Immature natural killer cell (primary cell): Measurements from ENCODE around the gene GRM4. TPM values are rescaled to one million over a fixed set of nuclear protein-coding genes. Genes with fewer than 3 reads are reported as not detected.

Experiments
- DNase-seq, 3 donors: peaks; one replicate each; pipeline ENCODE4 v3.0.0; 2022; ENCODE audit warnings: mixed read lengths in 1 of 3
- H3K27ac Mint-ChIP-seq, 6 donors: one replicate each; pipeline ENCODE4 v1.8.0; 2020; ENCODE audit warnings: mixed read lengths in 6 of 6, mild to moderate bottlenecking in 5 of 6, inconsistent platforms in 4 of 6, moderate library complexity in 3 of 6
- H3K27me3 Mint-ChIP-seq, 3 donors: one replicate each; pipeline ENCODE4 v1.8.0; 2020 to 2021; ENCODE audit warnings: low read depth in 3 of 3, mild to moderate bottlenecking in 3 of 3, mixed read lengths in 3 of 3, moderate library complexity in 3 of 3, inconsistent platforms in 1 of 3
- H3K36me3 Mint-ChIP-seq, 3 donors: one replicate each; pipeline ENCODE4 v1.8.0; 2020; ENCODE audit warnings: mixed read lengths in 3 of 3, inconsistent platforms in 2 of 3, mild to moderate bottlenecking in 2 of 3
- H3K4me1 Mint-ChIP-seq, 2 donors: one replicate each; pipeline ENCODE4 v1.8.0; 2020; ENCODE audit warnings: inconsistent platforms in 2 of 2, mild to moderate bottlenecking in 2 of 2, mixed read lengths in 2 of 2, moderate library complexity in 1 of 2
- H3K4me3 Mint-ChIP-seq, 5 donors: one replicate each; pipeline ENCODE4 v1.8.0; 2020; ENCODE audit warnings: mild to moderate bottlenecking in 5 of 5, mixed read lengths in 5 of 5, inconsistent platforms in 3 of 5, moderate library complexity in 3 of 5
- H3K9me3 Mint-ChIP-seq, 6 donors: one replicate each; pipeline ENCODE4 v1.8.0; 2020; ENCODE audit warnings: mild to moderate bottlenecking in 6 of 6, mixed read lengths in 6 of 6, inconsistent platforms in 4 of 6, moderate library complexity in 3 of 6
- polyA plus RNA-seq, 3 donors: library from polyadenylated mRNA; unstranded; fragments of 300-500 nt; fragmentation: Illumina TruSeq; gene quantifications; one replicate each; pipeline ENCODE4 v1.2.3, GENCODE V29; 2021

GRM4 gene
- polyA plus RNA-seq, 3 donors from 2014 or later, result not detected

- Mint-ChIP-seq H3K36me3 (no peaks in the 10 kb centered on the region), H3K4me3 (no peak overlapping the region), H3K27me3 (peaks cover 0 to 6% (median 6%) of the 10 kb centered on the region in 3 donors), H3K4me1 (no peaks in the 10 kb centered on the region), H3K9me3 (no peaks in the 10 kb centered on the region), H3K27ac (no peak overlapping the region)
- DNase-seq, result no peak
Observed at GRCh38 chr6:34031625-34032383, 114.1 kb downstream of the GRM4 start.

GRCh38 chr6:34030831-34031624 is 114.9 kb downstream of the GRM4 start:
- Mint-ChIP-seq H3K4me1 (no peaks in the 10 kb centered on the region), H3K9me3 (no peaks in the 10 kb centered on the region), H3K36me3 (no peaks in the 10 kb centered on the region), H3K4me3 (no peak overlapping the region), H3K27ac (no peak overlapping the region), H3K27me3 (peaks cover 1 to 6% (median 5%) of the 10 kb centered on the region in 3 donors)
- DNase-seq, result no peak

- H3K27me3 Mint-ChIP-seq, result peaks cover 2 to 4% (median 2%) of the 10 kb centered on the region in 3 donors
- H3K27ac Mint-ChIP-seq, result no peak overlapping the region
- H3K4me3 Mint-ChIP-seq, result no peak overlapping the region
- DNase-seq, result no peak
- no peaks in the 10 kb centered on the region for H3K9me3 Mint-ChIP-seq
- H3K36me3 Mint-ChIP-seq, result no peaks in the 10 kb centered on the region
- H3K4me1 Mint-ChIP-seq, result no peaks in the 10 kb centered on the region
Observed at GRCh38 chr6:34029489-34030280, 116.2 kb downstream of the GRM4 start.

GRCh38 chr6:34028691-34029360 is 117.1 kb downstream of the GRM4 start:
- Mint-ChIP-seq H3K4me1 (no peaks in the 10 kb centered on the region), H3K27ac (no peak overlapping the region)

GRCh38 chr6:34027939-34028441 is 117.9 kb downstream of the GRM4 start:
- peaks cover 5 to 8% (median 7%) of the 10 kb centered on the region in 3 donors for H3K27me3 Mint-ChIP-seq
- no peak overlapping the region for H3K27ac Mint-ChIP-seq
- no peak for DNase-seq

More at GRCh38 chr6:34028691-34029360, 117.1 kb downstream of the GRM4 start:
- Mint-ChIP-seq H3K4me3 (no peak overlapping the region), H3K36me3 (no peaks in the 10 kb centered on the region), H3K9me3 (peaks cover 0 to 2% (median 0%) of the 10 kb centered on the region in 6 donors), H3K27me3 (peaks cover 5 to 7% (median 5%) of the 10 kb centered on the region in 3 donors)
- no peak for DNase-seq

GRCh38 chr6:34027445-34027936 is 118.4 kb downstream of the GRM4 start:
- Mint-ChIP-seq H3K27ac (no peak overlapping the region), H3K27me3 (peaks cover 5 to 8% (median 7%) of the 10 kb centered on the region in 3 donors), H3K4me1 (no peaks in the 10 kb centered on the region), H3K9me3 (peaks cover 0 to 2% (median 0%) of the 10 kb centered on the region in 6 donors), H3K36me3 (no peaks in the 10 kb centered on the region), H3K4me3 (no peak overlapping the region)
- peak; percentile 49 to 57 (median 55) for DNase-seq

More at GRCh38 chr6:34027939-34028441, 117.9 kb downstream of the GRM4 start:
- Mint-ChIP-seq H3K4me1 (no peaks in the 10 kb centered on the region), H3K4me3 (no peak overlapping the region), H3K36me3 (no peaks in the 10 kb centered on the region), H3K9me3 (peaks cover 0 to 2% (median 0%) of the 10 kb centered on the region in 6 donors)

GRCh38 chr6:34025861-34026260 is 120.0 kb downstream of the GRM4 start:
- Mint-ChIP-seq H3K36me3 (no peaks in the 10 kb centered on the region), H3K4me1 (no peaks in the 10 kb centered on the region), H3K27ac (no peak overlapping the region), H3K9me3 (peaks cover 0 to 2% (median 0%) of the 10 kb centered on the region in 6 donors), H3K27me3 (peaks cover 7 to 15% (median 13%) of the 10 kb centered on the region in 3 donors), H3K4me3 (no peak overlapping the region)
- DNase-seq, result no peak

- Mint-ChIP-seq H3K9me3 (peaks cover 0 to 2% (median 0%) of the 10 kb centered on the region in 6 donors), H3K4me1 (no peaks in the 10 kb centered on the region), H3K27ac (no peak overlapping the region), H3K36me3 (no peaks in the 10 kb centered on the region), H3K27me3 (peaks cover 7 to 15% (median 14%) of the 10 kb centered on the region in 3 donors), H3K4me3 (no peak overlapping the region)
- DNase-seq, result no peak
Observed at GRCh38 chr6:34025112-34025807, 120.6 kb downstream of the GRM4 start.

- peaks cover 7 to 15% (median 12%) of the 10 kb centered on the region in 3 donors for H3K27me3 Mint-ChIP-seq
- DNase-seq, result no peak
- H3K4me1 Mint-ChIP-seq, result no peaks in the 10 kb centered on the region
- H3K36me3 Mint-ChIP-seq, result no peaks in the 10 kb centered on the region
- peaks cover 0 to 2% (median 0%) of the 10 kb centered on the region in 6 donors for H3K9me3 Mint-ChIP-seq
- no peak overlapping the region for H3K4me3 Mint-ChIP-seq
- H3K27ac Mint-ChIP-seq, result no peak overlapping the region
Observed at GRCh38 chr6:34022873-34023255, 123.0 kb downstream of the GRM4 start.

- DNase-seq, result no peak
- Mint-ChIP-seq H3K36me3 (no peaks in the 10 kb centered on the region), H3K4me1 (no peaks in the 10 kb centered on the region), H3K27me3 (peaks cover 7 to 15% (median 12%) of the 10 kb centered on the region in 3 donors), H3K9me3 (peaks cover 0 to 2% (median 0%) of the 10 kb centered on the region in 6 donors), H3K4me3 (no peak overlapping the region), H3K27ac (peak overlapping the region in 1 of 6 donors; percentile 71)
Observed at GRCh38 chr6:34022250-34022872, 123.5 kb downstream of the GRM4 start.

- no peak for DNase-seq
- H3K36me3 Mint-ChIP-seq, result no peaks in the 10 kb centered on the region
Observed at GRCh38 chr6:34021554-34022190, 124.2 kb downstream of the GRM4 start.

More at GRCh38 chr6:34021554-34022190, 124.2 kb downstream of the GRM4 start:
- H3K4me3 Mint-ChIP-seq, result no peak overlapping the region
- no peaks in the 10 kb centered on the region for H3K4me1 Mint-ChIP-seq
- peaks cover 7 to 15% (median 12%) of the 10 kb centered on the region in 3 donors for H3K27me3 Mint-ChIP-seq
- H3K9me3 Mint-ChIP-seq, result peaks cover 0 to 2% (median 0%) of the 10 kb centered on the region in 6 donors
- H3K27ac Mint-ChIP-seq, result no peak overlapping the region
